Spleen (tissue), 11 donors: ENCODE results near the gene PRDM16. TPM values are rescaled to one million over a fixed set of nuclear protein-coding genes. Genes with fewer than 3 reads are reported as not detected.
A peak's percentile ranks its signal among the peaks of the same experiment; 100 is the strongest.

Source experiments
- DNase-seq: peaks from one replicate; pipeline ENCODE4 v3.0.0-alpha.2; 2020
- H3K27ac ChIP-seq, 8 donors: fragments of 200-600 bp; sonication (generic) in 7 of 8; 1 replicate in 4 of 8; 2 replicates in 4 of 8; pipeline versions ENCODE4 v1.5.0 to v1.8.0; 2016 to 2021; ENCODE audit warnings: inconsistent platforms in 4 of 8, mild to moderate bottlenecking in 4 of 8, moderate library complexity in 1 of 8
- H3K27me3 ChIP-seq, 7 donors: fragments of 200-600 bp; sonication (generic) in 6 of 7; replicated peaks in 1 of 7; 1 replicate in 4 of 7; 2 replicates in 3 of 7; pipeline versions ENCODE4 v1.5.0 to v1.8.0; 2016 to 2021; ENCODE audit warnings: inconsistent platforms in 3 of 7, mild to moderate bottlenecking in 1 of 7
- H3K36me3 ChIP-seq, 6 donors: fragments of 200-600 bp; sonication (generic) in 5 of 6; 1 replicate in 4 of 6; 2 replicates in 2 of 6; pipeline versions ENCODE4 v1.5.0 to v1.8.0; 2016 to 2021; ENCODE audit warnings: inconsistent platforms in 2 of 6
- H3K4me1 ChIP-seq, 6 donors: fragments of 200-600 bp; sonication (generic) in 5 of 6; 1 replicate in 3 of 6; 2 replicates in 3 of 6; pipeline versions ENCODE4 v1.5.0 to v1.8.0; 2016 to 2021; ENCODE audit warnings: inconsistent platforms in 3 of 6
- H3K4me3 ChIP-seq, 8 donors: fragments of 200-600 bp; sonication (generic) in 7 of 8; 1 replicate in 4 of 8; 2 replicates in 4 of 8; pipeline versions ENCODE4 v1.5.0 to v1.8.0; 2016 to 2021; ENCODE audit warnings: inconsistent platforms in 4 of 8, mild to moderate bottlenecking in 4 of 8, moderate library complexity in 2 of 8
- H3K9me3 ChIP-seq, 8 donors: fragments of 200-600 bp; sonication (generic) in 7 of 8; 1 replicate in 4 of 8; 2 replicates in 4 of 8; pipeline versions ENCODE4 v1.5.0 to v1.8.0; 2016 to 2021; ENCODE audit warnings: inconsistent platforms in 4 of 8
- CTCF ChIP-seq, 11 experiments: fragments of 200-600 bp in 7 of 11; fragments of 450-650 bp in 4 of 11; sonication (generic) in 4 of 11; IDR thresholded peaks in 8 of 11; conservative IDR thresholded peaks in 3 of 11; 1 replicate in 7 of 11; 2 replicates in 4 of 11; pipeline versions ENCODE4 v1.4.0 to v1.8.0; 2016 to 2021; ENCODE audit warnings: antibody characterized with exemption in 11 of 11, inconsistent platforms in 4 of 11, mild to moderate bottlenecking in 1 of 11
- POLR2A ChIP-seq, 3 donors: fragments of 450-650 bp; IDR thresholded peaks; one replicate each; pipeline ENCODE4 v1.5.1; 2017; ENCODE audit warnings: antibody characterized with exemption in 3 of 3, mild to moderate bottlenecking in 1 of 3
- POLR2AphosphoS5 ChIP-seq, 3 donors: sonication (generic); formaldehyde crosslinking; IDR thresholded peaks; one replicate each; pipeline ENCODE4 v1.5.1; 2017; ENCODE audit warnings: antibody characterized with exemption in 3 of 3
- WGBS, 5 donors: extraction: QIAGEN DNeasy Blood & Tissue Kit in 3 of 5; methylation state at CpG; one replicate each; pipeline versions ENCODE4 v1.1.5 to v1.1.7; 2013 to 2018; 5-methylcytosine and 5-hydroxymethylcytosine counted together
- intact Hi-C: fragments of 100-400 bp; cut with DNase I; formaldehyde crosslinking; loops from one replicate; pipeline ENCODE4 v1.15.0; 2023; ENCODE audit warnings: low total_unique reads
- polyA plus RNA-seq, 3 donors: library from polyadenylated mRNA; stranded (reverse); fragments of 200-250 nt; gene quantifications; one replicate each; pipeline ENCODE4 v1.2.1, GENCODE V29; 2013
- total RNA-seq, 7 donors: library from RNA; depleted of rRNA in 3 of 7; stranded (reverse); fragments of >200 nt in 3 of 7; fragmentation: NEBNext Ultra II Directional in 4 of 7; extraction: Animal tissue kit (Norgen Biotek cat#: 25700) in 4 of 7; gene quantifications; one replicate each; pipeline versions ENCODE4 v1.1.0 to v1.2.1, GENCODE V29; 2016 to 2021
- donor health status: healthy with polysubstance abuse.
- donor health status: DM: no; HTN: no; CAD: no; lungs with moderate emphysema.
- donor health status: DM: no; HTN: no; CAD: no.
- donor health status: Bipolar disorder and iron deficiency.
- donor health status: healthy.
- donor health status: DM: no; HTN: no; CAD: no.
- donor health status: DM: yes; HTN: yes; CAD: no.

Gene PRDM16
- total and polyA plus RNA-seq, 10 donors: 0.43 to 3.2 (median 1.4) TPM

- Histone ChIP-seq H3K27me3 (peaks cover 0 to 99% (median 84%) of the 10 kb centered on the region in 7 donors), H3K27ac (no peak overlapping the region), H3K4me1 (peaks cover 4 to 56% (median 35%) of the 10 kb centered on the region in 6 donors), H3K36me3 (no peaks in the 10 kb centered on the region), H3K9me3 (no peaks in the 10 kb centered on the region), H3K4me3 (no peak overlapping the region)
- intact Hi-C loops: no loop called here
- TF ChIP-seq POLR2A (IDR thresholded peaks at IDR 0.05) (no peak), POLR2AphosphoS5 (IDR thresholded peaks at IDR 0.05) (no peak), CTCF (IDR thresholded peaks at IDR 0.05 in 8 of 11, conservative IDR thresholded peaks at IDR 0.05 in 3 of 11) (no peak)
- DNase-seq: peak; percentile 59
- WGBS, 5 donors: 75 to 93% (median 78%) methylated on average over 3 to 10 of the region's 10 CpGs
Observed at GRCh38 chr1:3066826-3067225, 2.2 kb upstream of the PRDM16 start.

- peaks cover 4 to 56% (median 35%) of the 10 kb centered on the region in 6 donors for H3K4me1 ChIP-seq
- H3K27me3 ChIP-seq: peaks cover 0 to 99% (median 89%) of the 10 kb centered on the region in 7 donors
- H3K9me3 ChIP-seq: no peaks in the 10 kb centered on the region
- DNase-seq: peak; percentile 58
- TF ChIP-seq POLR2AphosphoS5 (IDR thresholded peaks at IDR 0.05) (no peak), CTCF (IDR thresholded peaks at IDR 0.05 in 8 of 11, conservative IDR thresholded peaks at IDR 0.05 in 3 of 11) (no peak), POLR2A (IDR thresholded peaks at IDR 0.05) (no peak)
- 42 to 65% (median 48%) methylated on average over 10 to 29 of the region's 29 CpGs for WGBS, 5 donors
- peak overlapping the region in 2 of 8 donors; percentile 30 to 84 for H3K4me3 ChIP-seq
- intact Hi-C loops: no loop called here
- H3K27ac ChIP-seq: no peak overlapping the region
- no peaks in the 10 kb centered on the region for H3K36me3 ChIP-seq
Observed at GRCh38 chr1:3067301-3067670, 1.7 kb upstream of the PRDM16 start.

GRCh38 chr1:3067671-3068563, 1.1 kb upstream of the PRDM16 start:
- Histone ChIP-seq H3K27me3 (peaks cover 0 to 99% (median 90%) of the 10 kb centered on the region in 7 donors), H3K4me3 (peak overlapping the region in 6 of 8 donors; percentile 30 to 84 (median 40))
- intact Hi-C loops: no loop called here

More at GRCh38 chr1:3067671-3068563, 1.1 kb upstream of the PRDM16 start:
- TF ChIP-seq CTCF (IDR thresholded peaks at IDR 0.05 in 8 of 11, conservative IDR thresholded peaks at IDR 0.05 in 3 of 11) (no peak), POLR2AphosphoS5 (IDR thresholded peaks at IDR 0.05) (no peak), POLR2A (IDR thresholded peaks at IDR 0.05) (no peak)
- no peak overlapping the region for H3K27ac ChIP-seq
- no peaks in the 10 kb centered on the region for H3K36me3 ChIP-seq
- H3K9me3 ChIP-seq: no peaks in the 10 kb centered on the region
- DNase-seq: peak; percentile 55
- WGBS, 5 donors: 6 to 17% (median 10%) methylated on average over 27 to 97 of the region's 97 CpGs
- H3K4me1 ChIP-seq: peaks cover 4 to 56% (median 35%) of the 10 kb centered on the region in 6 donors
